Measurements from ENCODE around the gene CRB1. TPM values are rescaled to one million over a fixed set of nuclear protein-coding genes. Genes with fewer than 3 reads are reported as not detected.

The CRB1 gene
- polyA plus RNA-seq, 1 donor from 2014 or later: 2.3 TPM

DNA sequence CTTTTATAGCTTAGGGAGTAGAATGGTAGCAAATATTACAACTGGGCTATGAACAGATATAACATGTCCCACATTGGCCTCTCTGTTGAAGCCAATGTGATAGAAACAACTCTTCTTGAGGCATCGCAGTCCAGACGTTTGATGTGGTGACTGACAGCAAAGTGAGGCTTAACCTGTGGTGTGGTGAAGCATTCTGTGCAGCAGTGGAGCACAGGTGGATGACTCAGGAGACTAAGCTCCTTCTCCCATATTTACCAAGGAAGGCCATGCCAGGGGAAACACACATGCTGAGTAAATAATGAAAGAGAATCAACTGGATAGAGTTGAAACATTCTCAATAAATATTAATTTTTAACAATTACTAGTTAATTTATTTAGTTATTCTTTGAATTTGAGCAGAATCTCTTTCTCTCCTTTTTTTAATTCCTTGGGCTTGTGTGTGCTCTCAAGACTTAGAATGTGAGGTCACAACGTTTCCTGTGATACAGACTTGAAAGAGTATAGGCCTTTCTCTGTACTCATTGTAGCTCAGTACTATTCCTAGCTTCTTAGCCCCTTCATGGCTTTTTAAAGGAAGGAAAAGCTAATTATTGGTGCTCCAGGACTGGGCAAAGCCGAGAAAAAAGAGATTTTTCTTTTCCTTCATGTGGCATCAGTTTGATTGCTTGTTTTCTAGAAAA is 17.6 kb downstream of the CRB1 start:
- Histone ChIP-seq H3F3A (ENCODE audit: insufficient read depth, low read length, poor library complexity, severe bottlenecking) (no peaks in the 10 kb centered on the region), H3K27me3 (ENCODE audit: insufficient read depth, low read depth, low read length) (no peaks in the 10 kb centered on the region), H3K9me2 (ENCODE audit: insufficient read depth, low read length) (no peaks in the 10 kb centered on the region), H3K79me2 (replicated peaks; ENCODE audit: insufficient read depth, low read length) (no peaks in the 10 kb centered on the region), H4K20me1 (ENCODE audit: insufficient read depth) (no peaks in the 10 kb centered on the region), H3K9me3 (ENCODE audit: low read length) (no peaks in the 10 kb centered on the region), H3K4me2 (ENCODE audit: low read length) (no peak overlapping the region), H2AFZ (ENCODE audit: low read depth, low read length) (no peak overlapping the region), H3K27ac (ENCODE audit: low read length) (no peak overlapping the region), H3K36me3 (ENCODE audit: insufficient read depth, low read length) (no peaks in the 10 kb centered on the region), H3K4me3 (ENCODE audit: low read length) (no peak overlapping the region), H3K9ac (ENCODE audit: low read length) (no peak overlapping the region)
- TF ChIP-seq TAF1 (IDR thresholded peaks at IDR 0.05; ENCODE audit: low read depth) (no peak), MXI1 (conservative IDR thresholded peaks at IDR 0.05; ENCODE audit: poor library complexity, severe bottlenecking) (no peak), REST (IDR thresholded peaks at IDR 0.05; ENCODE audit: borderline replicate concordance) (no peak), CTCF (IDR thresholded peaks at IDR 0.05; ENCODE audit: poor library complexity, severe bottlenecking) (no peak), EP300 (conservative IDR thresholded peaks at IDR 0.05; ENCODE audit: poor library complexity, severe bottlenecking) (no peak), POLR2AphosphoS5 (IDR thresholded peaks at IDR 0.05) (no peak)

- Histone ChIP-seq H3K36me3 (ENCODE audit: insufficient read depth, low read length) (no peaks in the 10 kb centered on the region), H4K20me1 (ENCODE audit: insufficient read depth) (no peaks in the 10 kb centered on the region), H3K27me3 (ENCODE audit: insufficient read depth, low read depth, low read length) (no peaks in the 10 kb centered on the region), H3K79me2 (replicated peaks; ENCODE audit: insufficient read depth, low read length) (no peaks in the 10 kb centered on the region), H3K4me2 (ENCODE audit: low read length) (no peak overlapping the region), H3K9me3 (ENCODE audit: low read length) (no peaks in the 10 kb centered on the region), H3K4me3 (ENCODE audit: low read length) (no peak overlapping the region), H3F3A (ENCODE audit: insufficient read depth, low read length, poor library complexity, severe bottlenecking) (no peaks in the 10 kb centered on the region), H3K9me2 (ENCODE audit: insufficient read depth, low read length) (no peaks in the 10 kb centered on the region), H2AFZ (ENCODE audit: low read depth, low read length) (no peak overlapping the region), H3K9ac (ENCODE audit: low read length) (no peak overlapping the region), H3K27ac (ENCODE audit: low read length) (no peak overlapping the region)
- TF ChIP-seq SMC3 (conservative IDR thresholded peaks at IDR 0.05; ENCODE audit: poor library complexity) (no peak), POLR2AphosphoS5 (IDR thresholded peaks at IDR 0.05) (no peak), REST (IDR thresholded peaks at IDR 0.05; ENCODE audit: borderline replicate concordance) (no peak), MXI1 (conservative IDR thresholded peaks at IDR 0.05; ENCODE audit: poor library complexity, severe bottlenecking) (no peak), RAD21 (conservative IDR thresholded peaks at IDR 0.05) (no peak), TAF1 (IDR thresholded peaks at IDR 0.05; ENCODE audit: low read depth) (no peak), CTCF (IDR thresholded peaks at IDR 0.05; ENCODE audit: poor library complexity, severe bottlenecking) (no peak), EP300 (conservative IDR thresholded peaks at IDR 0.05; ENCODE audit: poor library complexity, severe bottlenecking) (no peak), EZH2 (IDR thresholded peaks at IDR 0.05; ENCODE audit: borderline replicate concordance, insufficient read depth, low read length, poor library complexity, severe bottlenecking) (no peak)
Measured at GRCh38 chr1:197286634-197287033, 18.6 kb downstream of the CRB1 start.

All from neural cell (in vitro differentiated cells).